SW480 (cell line): ENCODE results near the gene CCSER1.

Source experiments
- DNase-seq: peaks from one replicate; pipeline ENCODE4 v3.0.0-alpha.2; 2016; ENCODE audit warnings: low spot score

CCSER1 gene

GRCh38 chr4:90128961-90129495 lies 1.8 kb downstream of the CCSER1 start:
- DNase-seq = no peak

DNA sequence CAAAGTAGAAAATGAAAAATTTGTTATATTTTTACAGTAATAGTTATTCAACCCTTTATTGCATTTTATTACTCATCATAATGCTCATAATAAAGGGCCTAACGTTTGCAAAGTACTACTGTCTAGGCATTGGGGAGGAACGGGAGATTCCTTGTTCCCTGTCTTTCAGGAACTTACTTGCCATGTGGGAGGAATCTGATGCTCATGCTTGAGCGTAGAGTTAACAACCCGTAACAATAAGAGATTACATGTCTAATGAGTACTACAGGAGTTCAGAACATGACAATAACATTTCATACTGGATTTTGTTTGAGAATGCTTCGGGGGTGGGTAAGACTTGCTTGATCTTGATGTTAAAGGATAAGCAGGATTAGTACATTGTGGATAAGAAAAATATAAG lies 2.9 kb downstream of the CCSER1 start:
- no peak for DNase-seq

DNA sequence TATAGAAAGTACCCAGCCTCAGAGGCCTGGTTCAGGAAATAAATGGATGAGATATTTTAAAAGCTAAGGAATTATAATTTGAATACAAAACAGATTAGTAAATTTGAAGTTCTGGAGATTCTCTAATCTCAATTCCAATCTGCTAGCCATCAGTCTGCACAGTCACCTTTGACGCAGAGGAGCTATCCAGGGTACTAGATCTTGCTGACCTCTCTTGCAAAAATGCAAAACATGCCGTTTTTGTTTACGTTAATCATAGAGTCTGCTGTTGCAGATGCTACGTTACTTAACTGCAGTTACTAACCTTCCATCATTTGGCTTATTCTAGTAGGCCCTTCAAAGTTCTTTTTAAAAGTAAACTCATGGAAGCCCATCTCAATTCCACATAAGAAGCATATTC lies 10.4 kb downstream of the CCSER1 start:
- DNase-seq = no peak

DNA sequence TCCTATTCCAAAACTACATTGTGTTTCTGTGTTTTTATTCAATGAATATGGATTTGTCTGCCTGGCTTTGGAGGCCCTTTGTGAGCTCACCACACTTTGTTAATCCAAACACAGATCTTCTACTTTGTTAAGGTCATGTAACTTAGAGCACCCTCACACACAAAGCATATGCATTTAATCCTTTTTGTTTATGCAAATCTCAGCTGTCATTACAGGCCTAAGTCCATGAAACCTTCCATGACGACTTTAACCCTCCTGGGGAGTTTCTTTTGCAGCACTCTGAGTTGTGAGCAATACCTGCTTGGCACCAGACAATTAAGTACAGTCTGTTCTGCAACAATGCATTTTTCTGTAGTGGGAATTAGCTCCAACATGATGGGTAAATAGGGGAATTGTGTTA lies 14.9 kb downstream of the CCSER1 start:
- DNase-seq = no peak

GRCh38 chr4:90145319-90145718 lies 18.1 kb downstream of the CCSER1 start:
- no peak for DNase-seq

- no peak for DNase-seq
Observed at GRCh38 chr4:90146306-90146705, 19.1 kb downstream of the CCSER1 start.

- no peak for DNase-seq
Observed at GRCh38 chr4:90148574-90149148, 21.5 kb downstream of the CCSER1 start.

GRCh38 chr4:90152024-90152423 lies 24.8 kb downstream of the CCSER1 start:
- no peak for DNase-seq

GRCh38 chr4:90159193-90159592 lies 32.0 kb downstream of the CCSER1 start:
- no peak for DNase-seq

DNA sequence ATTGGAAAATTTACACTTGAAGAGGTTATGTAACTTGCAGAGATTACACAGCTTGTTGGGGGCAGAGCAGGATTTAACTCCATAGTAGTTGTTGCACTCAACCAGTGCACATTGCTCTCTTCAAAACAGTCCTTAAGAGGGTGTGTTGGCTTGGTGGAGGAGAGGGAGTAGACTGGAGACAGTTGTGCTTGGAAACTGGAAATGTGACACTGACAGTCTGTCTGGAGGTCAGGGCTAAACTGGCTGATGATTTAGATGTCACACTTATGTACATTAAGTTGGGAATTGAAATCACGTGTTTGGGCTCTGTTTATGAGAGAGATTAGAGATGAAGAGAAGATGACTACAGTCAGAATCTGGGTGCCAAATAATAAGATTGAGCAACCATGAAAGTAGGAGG lies 32.9 kb downstream of the CCSER1 start:
- no peak for DNase-seq

- DNase-seq = no peak
Observed at GRCh38 chr4:90162566-90162965, 35.4 kb downstream of the CCSER1 start.

DNA sequence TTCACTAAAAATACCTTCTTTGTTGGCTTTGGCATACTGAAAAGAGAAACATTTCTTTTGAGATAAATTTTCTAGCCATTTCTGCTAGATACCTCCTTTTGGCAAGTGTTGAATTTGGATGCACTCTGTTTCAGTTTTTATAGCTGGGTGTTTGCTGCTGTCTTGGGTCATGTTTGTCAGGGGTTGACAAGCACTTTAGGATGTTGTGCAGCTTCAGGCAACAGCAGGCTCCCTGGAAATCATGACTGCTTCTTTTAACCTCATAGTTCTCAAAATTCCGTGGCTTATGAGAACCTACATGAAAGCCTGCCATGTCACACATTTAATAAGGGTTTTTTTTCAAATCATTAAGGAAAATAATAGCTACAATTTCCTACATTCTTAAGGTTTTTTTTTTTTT lies 36.7 kb downstream of the CCSER1 start:
- no peak for DNase-seq

DNA sequence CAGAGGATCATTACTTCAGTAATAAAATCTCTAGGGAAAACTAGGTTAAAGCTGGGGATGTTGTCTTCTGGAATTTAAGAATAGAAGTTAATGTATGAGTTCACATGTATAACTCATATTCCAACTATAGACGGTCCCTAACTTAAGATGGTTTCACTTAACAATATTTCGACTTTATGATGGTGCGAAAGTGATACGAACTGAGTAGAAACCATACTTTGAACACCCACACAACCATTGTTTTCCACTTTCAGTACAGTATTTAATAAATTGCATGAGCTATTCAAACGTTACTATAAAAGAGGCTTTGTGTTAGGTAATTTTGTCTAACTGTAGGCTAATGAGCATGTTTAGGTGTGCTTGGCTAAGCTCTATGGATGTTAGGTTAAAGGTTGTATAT lies 38.7 kb downstream of the CCSER1 start:
- DNase-seq = no peak

DNA sequence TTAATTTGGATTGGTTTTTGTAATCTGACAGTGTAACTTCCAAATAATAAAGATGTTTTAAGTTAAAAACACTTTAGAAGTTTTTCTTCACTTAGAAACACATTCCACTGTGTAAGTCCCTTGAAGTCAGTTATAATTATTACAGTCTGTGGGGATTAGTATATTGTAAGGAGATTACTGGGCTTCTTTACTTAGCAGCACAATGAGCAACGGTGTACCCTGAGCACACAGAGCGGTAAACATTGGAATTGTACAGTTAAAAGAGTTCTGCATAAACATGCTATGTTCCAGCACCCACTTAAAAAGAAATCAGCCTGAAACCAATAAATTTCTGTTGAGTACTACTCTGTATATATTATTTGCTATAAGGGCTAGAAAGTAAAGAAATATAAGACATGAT lies 44.3 kb downstream of the CCSER1 start:
- no peak for DNase-seq

GRCh38 chr4:90174621-90175023 lies 47.4 kb downstream of the CCSER1 start:
- no peak for DNase-seq

GRCh38 chr4:90181644-90182043 lies 54.5 kb downstream of the CCSER1 start:
- no peak for DNase-seq

GRCh38 chr4:90183254-90183653 lies 56.1 kb downstream of the CCSER1 start:
- DNase-seq = peak; percentile 28

GRCh38 chr4:90184560-90184959 lies 57.4 kb downstream of the CCSER1 start:
- DNase-seq = no peak

- DNase-seq = no peak
Observed at GRCh38 chr4:90185416-90185815, 58.2 kb downstream of the CCSER1 start.

DNA sequence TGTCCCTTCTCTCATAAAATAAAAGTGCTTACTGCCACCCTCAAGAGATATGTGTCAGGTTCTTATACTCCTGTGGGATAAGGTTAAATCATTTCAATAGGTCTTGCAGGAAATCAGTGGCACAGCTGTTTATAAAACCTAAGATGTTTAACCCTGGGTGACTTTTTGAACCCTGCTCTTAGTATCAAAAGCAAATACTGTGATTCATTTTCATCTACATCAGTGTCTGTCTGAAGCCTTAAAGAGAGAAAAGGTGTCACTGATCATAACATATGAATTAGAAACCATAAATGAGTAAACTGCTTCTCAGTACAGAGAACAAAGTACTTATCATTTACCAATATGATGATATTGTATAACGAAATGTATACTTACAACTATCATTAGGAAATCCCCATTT lies 59.0 kb downstream of the CCSER1 start:
- DNase-seq = no peak

DNA sequence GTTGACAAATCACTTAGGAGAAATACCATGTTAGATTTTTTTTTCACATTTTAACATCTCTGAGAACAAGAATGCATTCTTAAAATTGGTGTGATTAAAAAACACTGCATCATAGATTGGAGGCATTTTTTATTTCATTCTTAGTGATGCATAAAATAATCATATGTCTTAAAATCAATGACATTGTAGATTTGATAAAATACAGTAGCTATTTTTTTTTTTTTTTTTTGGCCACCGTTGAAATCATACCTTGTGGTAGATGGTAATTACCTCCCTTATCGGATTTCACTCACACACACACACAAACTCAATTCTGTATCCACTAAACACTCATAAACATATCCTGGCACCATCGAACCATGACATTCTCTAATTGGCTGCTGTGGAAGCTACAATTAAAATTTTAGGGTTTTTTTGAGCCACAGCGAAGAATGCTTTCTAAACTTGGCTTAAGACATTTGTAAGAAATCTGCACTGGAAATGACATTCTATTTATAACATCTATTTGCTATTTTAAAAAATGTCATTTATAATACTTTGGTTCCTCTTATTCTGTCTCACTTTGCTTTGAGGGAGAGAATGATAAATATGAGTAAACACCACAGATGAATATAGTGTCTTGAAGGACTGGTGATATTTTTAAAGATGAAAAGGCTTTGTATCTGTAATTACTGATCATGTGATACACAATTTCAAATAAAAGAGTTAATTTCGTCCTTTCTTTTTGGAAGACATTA lies 60.1 kb downstream of the CCSER1 start:
- DNase-seq = peak; percentile 5

DNA sequence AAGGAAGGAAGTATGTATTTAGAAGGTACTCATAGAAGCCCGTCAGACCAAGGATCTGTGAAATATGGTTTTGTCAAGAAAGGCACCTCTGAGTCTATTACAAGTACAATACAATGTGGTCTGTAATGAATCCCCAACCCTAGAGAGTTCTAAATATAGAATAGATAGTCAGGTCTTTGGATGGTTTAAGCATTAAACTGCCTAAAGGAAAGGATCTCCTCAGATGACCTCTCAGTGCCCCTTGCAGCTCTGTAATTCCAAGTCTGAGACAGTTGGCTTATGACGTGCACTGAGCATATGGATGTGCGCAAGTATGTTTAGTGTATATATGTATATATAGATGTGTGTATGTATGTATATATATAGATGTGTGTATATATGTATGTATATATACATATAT lies 62.0 kb downstream of the CCSER1 start:
- DNase-seq = no peak

GRCh38 chr4:90189946-90190345 lies 62.8 kb downstream of the CCSER1 start:
- DNase-seq = no peak

DNA sequence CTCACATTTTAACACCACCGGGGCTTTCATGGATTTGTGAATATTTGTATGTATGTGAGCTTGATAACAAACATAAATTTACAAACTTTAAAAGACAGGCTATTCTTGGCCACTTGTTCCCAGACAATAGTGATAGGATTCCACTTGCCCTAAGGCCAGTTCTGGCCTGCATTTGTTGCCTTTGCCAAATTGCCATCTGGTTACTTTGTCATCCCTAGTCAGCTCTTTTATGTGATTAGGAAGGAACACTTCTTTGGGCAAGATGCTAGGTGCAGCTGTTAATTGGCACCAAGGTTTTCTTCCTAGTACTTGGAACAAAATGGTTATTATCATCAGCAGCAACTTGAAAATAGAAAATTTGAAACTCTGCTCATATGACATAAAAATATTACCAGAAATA lies 63.3 kb downstream of the CCSER1 start:
- no peak for DNase-seq
